Keratinocyte (primary cell): ENCODE results near the gene GLDN.

ENCODE experiments used
- CTCF ChIP-seq, 3 experiments: IDR thresholded peaks in 1 of 3; conservative IDR thresholded peaks in 1 of 3; optimal IDR thresholded peaks in 1 of 3; 2 replicates in 2 of 3; 3 replicates in 1 of 3; pipeline versions ENCODE3 to v1.5.1; 2011; ENCODE audit warnings: low read length in 3 of 3, mild to moderate bottlenecking in 3 of 3, moderate library complexity in 2 of 3, control low read depth in 1 of 3, inconsistent platforms in 1 of 3; ENCODE audit not compliant: insufficient read depth in 2 of 3; ENCODE audit errors: extremely low read depth in 1 of 3
- EZH2 ChIP-seq: IDR thresholded peaks from one replicate; pipeline ENCODE4 v1.6.1; 2012; ENCODE audit warnings: inconsistent platforms, mild to moderate bottlenecking, low read length, moderate library complexity

DNA sequence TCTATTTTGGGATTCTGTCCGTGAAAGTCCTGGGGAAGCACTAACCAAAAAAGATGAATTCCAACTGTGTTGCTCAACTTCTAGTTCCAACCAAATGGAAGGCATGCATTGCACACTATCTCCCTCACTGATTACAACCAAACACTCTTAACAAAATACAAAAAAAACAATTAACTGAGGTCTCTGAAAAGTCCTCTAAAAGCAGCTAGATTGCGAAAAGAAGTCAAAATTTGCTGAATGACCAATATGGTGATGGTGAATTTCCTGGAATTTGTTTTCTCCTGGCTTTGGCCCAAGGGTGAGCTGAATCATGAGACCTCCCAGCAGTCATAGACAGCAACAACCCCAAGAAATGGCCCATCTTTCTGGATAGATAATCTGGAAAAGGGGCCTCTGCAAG, 31.4 kb upstream of the GLDN start:
- TF ChIP-seq CTCF (optimal IDR thresholded peaks at IDR 0.05 in 1 of 3, IDR thresholded peaks at IDR 0.05 in 1 of 3, conservative IDR thresholded peaks at IDR 0.05 in 1 of 3; ENCODE audit: extremely low read depth in 1 of 3, insufficient read depth in 2 of 3, low read length in 3 of 3) (no peak), EZH2 (no peak)
